KMS-11 (cell line): ENCODE measurements around the gene IL10RA.

Source experiments
- H2AFZ ChIP-seq: fragments of 200-600 bp; sonication (generic); 2 replicates; pipeline ENCODE4 v1.6.1; 2016; ENCODE audit warnings: antibody characterized with exemption, mixed run types, low read depth
- H3K27ac ChIP-seq: fragments of 200-600 bp; sonication (generic); 2 replicates; pipeline ENCODE4 v1.6.1; 2016; ENCODE audit warnings: mild to moderate bottlenecking, mixed run types
- H3K27me3 ChIP-seq: fragments of 200-600 bp; sonication (generic); 2 replicates; pipeline ENCODE4 v1.6.1; 2017; ENCODE audit warnings: mild to moderate bottlenecking, low read depth, mixed run types, moderate library complexity; ENCODE audit not compliant: insufficient read depth
- H3K36me3 ChIP-seq: fragments of 200-600 bp; sonication (generic); 2 replicates; pipeline ENCODE4 v1.6.1; 2017; ENCODE audit warnings: mild to moderate bottlenecking, mixed run types; ENCODE audit not compliant: insufficient read depth
- H3K4me1 ChIP-seq: fragments of 200-600 bp; sonication (generic); 2 replicates; pipeline ENCODE4 v1.6.1; 2016; ENCODE audit warnings: mild to moderate bottlenecking, low read depth, mixed run types; ENCODE audit not compliant: poor library complexity, severe bottlenecking
- H3K4me2 ChIP-seq: fragments of 200-600 bp; sonication (generic); 2 replicates; pipeline ENCODE4 v1.7.0; 2016; ENCODE audit warnings: mild to moderate bottlenecking, mixed run types
- H3K4me3 ChIP-seq: fragments of 200-600 bp; sonication (generic); IDR thresholded peaks from 2 replicates; pipeline ENCODE4 v1.6.1; 2017; ENCODE audit warnings: low read depth, low read length, mixed read lengths; ENCODE audit not compliant: insufficient read depth
- H3K79me2 ChIP-seq: fragments of 200-600 bp; sonication (generic); 2 replicates; pipeline ENCODE4 v1.6.1; 2016; ENCODE audit warnings: low read depth, mixed run types; ENCODE audit not compliant: insufficient read depth
- H3K9ac ChIP-seq: fragments of 200-600 bp; sonication (generic); 2 replicates; pipeline ENCODE4 v1.6.1; 2016; ENCODE audit warnings: mild to moderate bottlenecking, mixed run types
- H4K20me1 ChIP-seq: fragments of 200-600 bp; sonication (generic); 2 replicates; pipeline ENCODE4 v1.6.1; 2016; ENCODE audit warnings: mild to moderate bottlenecking, mixed run types; ENCODE audit not compliant: insufficient read depth
- TF ChIP-seq, protein P1 (sequence below): fragments of 200-600 bp; sonication (generic); conservative IDR thresholded peaks from 2 replicates; pipeline ENCODE4 v1.6.1; 2017; ENCODE audit warnings: low read depth, mild to moderate bottlenecking, antibody characterized with exemption, low read length, moderate library complexity, mixed read lengths

IL10RA gene

DNA sequence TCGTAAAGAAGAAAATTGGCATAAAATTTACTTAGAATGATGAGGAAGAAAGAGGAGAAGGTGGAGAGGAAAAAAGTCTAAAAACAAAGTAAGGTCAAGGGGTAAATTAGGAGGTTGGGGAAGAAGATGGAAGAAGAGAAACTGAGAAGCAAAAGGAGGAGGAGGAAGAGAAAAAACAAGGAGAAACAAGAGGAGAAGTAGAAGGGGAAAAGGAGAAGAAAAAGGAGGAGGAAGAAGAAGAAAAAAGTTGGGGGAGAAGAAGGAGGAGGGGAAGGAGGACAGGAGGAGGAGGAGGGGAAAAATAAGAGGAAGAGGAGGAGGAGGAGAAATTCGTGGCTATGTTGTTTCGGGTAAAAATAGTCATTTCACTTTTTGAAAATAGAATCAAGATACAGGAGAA, 42.4 kb downstream of the IL10RA start:
- H3K4me2 ChIP-seq, result no peak overlapping the region
- no peak overlapping the region for H2AFZ ChIP-seq
- no peaks in the 10 kb centered on the region for H3K27me3 ChIP-seq
- no peaks in the 10 kb centered on the region for H3K79me2 ChIP-seq
- TF ChIP-seq, protein P1, sequence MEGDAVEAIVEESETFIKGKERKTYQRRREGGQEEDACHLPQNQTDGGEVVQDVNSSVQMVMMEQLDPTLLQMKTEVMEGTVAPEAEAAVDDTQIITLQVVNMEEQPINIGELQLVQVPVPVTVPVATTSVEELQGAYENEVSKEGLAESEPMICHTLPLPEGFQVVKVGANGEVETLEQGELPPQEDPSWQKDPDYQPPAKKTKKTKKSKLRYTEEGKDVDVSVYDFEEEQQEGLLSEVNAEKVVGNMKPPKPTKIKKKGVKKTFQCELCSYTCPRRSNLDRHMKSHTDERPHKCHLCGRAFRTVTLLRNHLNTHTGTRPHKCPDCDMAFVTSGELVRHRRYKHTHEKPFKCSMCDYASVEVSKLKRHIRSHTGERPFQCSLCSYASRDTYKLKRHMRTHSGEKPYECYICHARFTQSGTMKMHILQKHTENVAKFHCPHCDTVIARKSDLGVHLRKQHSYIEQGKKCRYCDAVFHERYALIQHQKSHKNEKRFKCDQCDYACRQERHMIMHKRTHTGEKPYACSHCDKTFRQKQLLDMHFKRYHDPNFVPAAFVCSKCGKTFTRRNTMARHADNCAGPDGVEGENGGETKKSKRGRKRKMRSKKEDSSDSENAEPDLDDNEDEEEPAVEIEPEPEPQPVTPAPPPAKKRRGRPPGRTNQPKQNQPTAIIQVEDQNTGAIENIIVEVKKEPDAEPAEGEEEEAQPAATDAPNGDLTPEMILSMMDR, result no peak
- H3K27ac ChIP-seq, result no peak overlapping the region
- no peaks in the 10 kb centered on the region for H3K36me3 ChIP-seq
- no peaks in the 10 kb centered on the region for H4K20me1 ChIP-seq
- H3K4me3 ChIP-seq, result no peak overlapping the region
- no peaks in the 10 kb centered on the region for H3K4me1 ChIP-seq
- no peak overlapping the region for H3K9ac ChIP-seq

DNA sequence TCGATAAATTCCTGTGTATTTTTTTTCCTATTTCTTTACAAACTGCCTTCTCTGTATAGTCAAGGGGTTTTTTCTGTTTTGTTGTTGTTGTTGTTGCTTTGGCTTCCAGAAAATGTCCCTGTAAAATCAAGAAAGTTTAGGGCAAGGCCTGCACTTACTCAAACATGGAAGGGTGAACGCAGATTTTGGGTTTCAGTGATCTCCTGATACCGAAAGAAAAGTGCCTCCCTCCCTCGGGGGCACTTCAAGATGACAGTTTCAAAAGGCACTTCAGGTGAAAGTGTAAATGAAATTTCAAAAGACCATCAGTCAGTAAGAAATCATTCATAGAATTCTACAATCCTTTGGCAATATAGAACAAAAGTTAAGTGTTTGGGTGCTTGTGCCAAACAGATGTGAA, 47.2 kb downstream of the IL10RA start:
- Histone ChIP-seq H3K27me3 (no peaks in the 10 kb centered on the region), H4K20me1 (no peaks in the 10 kb centered on the region), H3K36me3 (no peaks in the 10 kb centered on the region), H3K9ac (no peak overlapping the region), H3K4me1 (no peaks in the 10 kb centered on the region), H3K4me3 (no peak overlapping the region), H3K4me2 (no peak overlapping the region), H3K79me2 (no peaks in the 10 kb centered on the region), H2AFZ (no peak overlapping the region), H3K27ac (no peak overlapping the region)
- TF ChIP-seq, protein P1, result no peak

DNA sequence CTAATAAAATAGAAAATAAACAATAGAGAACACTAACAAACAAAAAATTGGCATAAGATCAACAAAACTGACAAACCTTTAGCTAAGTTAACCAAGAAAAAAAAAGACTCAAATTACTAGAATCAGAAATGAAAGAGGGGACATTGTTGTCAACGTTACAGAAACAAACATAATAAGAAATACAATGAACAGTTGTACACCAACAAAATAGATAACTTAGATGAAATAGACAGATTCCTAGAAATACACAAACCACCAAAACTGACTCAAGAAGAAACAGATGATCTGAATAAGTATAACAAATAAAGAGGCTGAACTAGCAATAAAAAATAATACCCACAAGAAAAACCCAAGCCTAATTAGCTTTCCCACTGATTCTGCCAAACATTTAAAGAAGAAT, 55.9 kb downstream of the IL10RA start:
- no peak overlapping the region for H3K9ac ChIP-seq
- no peak overlapping the region for H3K4me2 ChIP-seq
- H3K4me3 ChIP-seq, result no peak overlapping the region
- no peak overlapping the region for H3K27ac ChIP-seq
- no peaks in the 10 kb centered on the region for H3K36me3 ChIP-seq
- no peaks in the 10 kb centered on the region for H3K79me2 ChIP-seq
- no peaks in the 10 kb centered on the region for H3K27me3 ChIP-seq
- TF ChIP-seq, protein P1, result no peak
- no peaks in the 10 kb centered on the region for H3K4me1 ChIP-seq
- H2AFZ ChIP-seq, result no peak overlapping the region
- H4K20me1 ChIP-seq, result no peaks in the 10 kb centered on the region

DNA sequence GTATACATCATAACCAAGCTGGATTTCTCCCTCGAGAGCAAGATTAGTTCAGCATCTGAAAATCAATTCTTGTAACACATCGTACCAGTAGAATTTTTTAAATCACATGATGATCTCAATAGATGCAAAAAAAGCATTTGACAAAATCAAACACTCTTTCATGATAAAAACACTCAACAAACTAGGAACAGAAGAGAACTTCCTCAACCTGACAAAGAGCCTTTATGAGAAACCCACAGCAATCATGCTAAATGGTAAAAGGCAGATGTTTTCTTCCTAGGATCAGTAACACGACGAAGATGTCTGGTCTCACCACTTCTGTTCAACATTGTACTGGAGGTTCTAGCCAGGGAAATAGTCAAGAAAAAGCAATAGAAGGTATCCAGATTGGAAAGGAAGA, 56.6 kb downstream of the IL10RA start:
- TF ChIP-seq, protein P1, result no peak

More for the DNA sequence above, 56.6 kb downstream of the IL10RA start:
- H3K36me3 ChIP-seq, result no peaks in the 10 kb centered on the region
- no peak overlapping the region for H3K4me3 ChIP-seq
- H3K9ac ChIP-seq, result no peak overlapping the region
- no peaks in the 10 kb centered on the region for H3K79me2 ChIP-seq
- no peak overlapping the region for H3K4me2 ChIP-seq
- no peak overlapping the region for H2AFZ ChIP-seq
- H3K4me1 ChIP-seq, result no peaks in the 10 kb centered on the region
- no peak overlapping the region for H3K27ac ChIP-seq
- H4K20me1 ChIP-seq, result no peaks in the 10 kb centered on the region
- no peaks in the 10 kb centered on the region for H3K27me3 ChIP-seq
